ENCODE results near the gene PLCB3. TPM values are rescaled to one million over a fixed set of nuclear protein-coding genes. Genes with fewer than 3 reads are reported as not detected.

Gene PLCB3
- total and polyA plus RNA-seq, 12 donors: 5.0 to 89.5 (median 41.2) TPM

DNA sequence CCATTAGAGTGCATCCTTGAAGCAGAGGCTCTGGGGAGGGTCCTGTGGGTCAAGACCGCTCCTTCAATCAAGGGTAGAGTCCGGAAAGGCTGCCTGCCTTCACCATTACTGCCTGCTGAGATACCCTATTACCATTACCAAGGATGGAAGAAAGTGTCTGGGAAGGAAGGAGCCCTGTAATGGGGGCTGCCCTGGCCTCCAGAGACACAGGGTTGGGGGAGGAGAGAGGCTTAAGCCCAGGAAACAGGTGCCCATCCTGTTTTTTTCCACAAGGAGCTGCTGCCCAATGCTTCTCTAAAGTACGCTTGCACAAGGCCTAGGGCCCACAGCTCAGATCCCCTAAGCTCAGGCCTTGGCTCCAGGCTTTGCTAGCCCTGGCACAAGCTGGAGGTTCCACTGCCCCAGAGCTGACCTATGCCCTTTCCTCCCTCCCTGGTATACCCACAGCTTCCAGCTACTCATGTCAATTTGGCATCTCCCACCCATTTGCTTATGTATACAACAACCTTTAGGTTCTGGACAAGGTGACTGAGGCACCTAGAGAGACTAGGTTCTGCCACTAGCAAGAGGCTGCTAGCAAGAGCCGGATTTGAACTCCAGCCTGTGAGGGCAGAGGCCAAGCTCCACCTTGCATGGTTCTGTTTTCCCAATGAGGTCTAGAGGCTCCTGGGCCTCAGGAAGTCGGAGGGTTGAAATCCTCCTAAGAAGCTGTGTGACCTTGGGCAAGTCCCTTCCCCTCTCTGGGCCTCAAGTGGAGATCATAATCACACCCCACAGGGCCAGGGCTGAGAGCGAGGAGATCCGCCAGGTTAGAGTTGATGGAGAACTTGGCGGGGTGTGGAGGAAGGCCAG lies 1.5 kb upstream of the PLCB3 start:
- DNase-seq: no peak
- intact Hi-C loops (cut with DNase I): no loop called here
- peaks cover 0 to 4% of the 10 kb centered on the region in 2 donors for H3K36me3 ChIP-seq (replicated peaks in 1 of 2)
- no peak overlapping the region for H3K27ac ChIP-seq
- no peaks in the 10 kb centered on the region for H3K9me3 ChIP-seq (replicated peaks in 1 of 3)
- no peak for TF ChIP-seq POLR2A (IDR thresholded peaks at IDR 0.05)
- TF ChIP-seq, protein P1, sequence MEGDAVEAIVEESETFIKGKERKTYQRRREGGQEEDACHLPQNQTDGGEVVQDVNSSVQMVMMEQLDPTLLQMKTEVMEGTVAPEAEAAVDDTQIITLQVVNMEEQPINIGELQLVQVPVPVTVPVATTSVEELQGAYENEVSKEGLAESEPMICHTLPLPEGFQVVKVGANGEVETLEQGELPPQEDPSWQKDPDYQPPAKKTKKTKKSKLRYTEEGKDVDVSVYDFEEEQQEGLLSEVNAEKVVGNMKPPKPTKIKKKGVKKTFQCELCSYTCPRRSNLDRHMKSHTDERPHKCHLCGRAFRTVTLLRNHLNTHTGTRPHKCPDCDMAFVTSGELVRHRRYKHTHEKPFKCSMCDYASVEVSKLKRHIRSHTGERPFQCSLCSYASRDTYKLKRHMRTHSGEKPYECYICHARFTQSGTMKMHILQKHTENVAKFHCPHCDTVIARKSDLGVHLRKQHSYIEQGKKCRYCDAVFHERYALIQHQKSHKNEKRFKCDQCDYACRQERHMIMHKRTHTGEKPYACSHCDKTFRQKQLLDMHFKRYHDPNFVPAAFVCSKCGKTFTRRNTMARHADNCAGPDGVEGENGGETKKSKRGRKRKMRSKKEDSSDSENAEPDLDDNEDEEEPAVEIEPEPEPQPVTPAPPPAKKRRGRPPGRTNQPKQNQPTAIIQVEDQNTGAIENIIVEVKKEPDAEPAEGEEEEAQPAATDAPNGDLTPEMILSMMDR (IDR thresholded peaks at IDR 0.05): no peak
- 83 to 95% (median 87%) methylated on average over 4 to 8 of the region's 8 CpGs for WGBS, 4 donors
- peaks cover 40 to 48% of the 10 kb centered on the region in 2 donors for H3K4me1 ChIP-seq (replicated peaks in 1 of 2)
- no peaks in the 10 kb centered on the region for H3K27me3 ChIP-seq
- H3K4me3 ChIP-seq: no peak overlapping the region

DNA sequence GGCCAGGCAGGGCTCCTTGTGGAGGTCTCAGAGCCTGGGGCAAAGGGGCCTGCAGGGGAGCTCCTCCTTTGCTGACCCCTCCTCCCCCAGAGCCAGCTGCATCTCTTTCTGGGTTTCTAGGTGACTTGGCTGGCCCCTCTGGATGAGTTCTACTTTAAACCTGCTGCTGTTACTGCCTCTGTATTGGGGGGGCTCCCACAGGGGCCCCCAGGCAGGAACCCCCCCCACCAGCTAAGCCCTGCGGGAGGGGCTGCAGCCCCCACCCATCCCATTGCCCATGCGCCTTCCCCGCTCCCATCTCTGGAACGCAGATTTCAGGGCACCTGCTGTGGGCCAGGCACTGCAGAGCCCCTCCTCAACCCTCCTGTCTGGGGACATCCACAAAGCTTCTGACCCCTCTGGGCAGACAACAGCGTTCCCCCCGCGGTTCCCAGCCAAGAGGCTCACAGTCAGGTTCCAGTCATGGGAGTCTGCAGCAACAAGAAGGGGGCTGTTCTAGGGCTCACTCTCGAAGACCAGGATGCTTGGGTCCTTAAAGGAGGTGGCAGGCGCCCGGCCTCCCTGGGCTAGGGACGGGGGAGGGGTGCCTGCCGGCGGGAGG lies 815 bp upstream of the PLCB3 start:
- TF ChIP-seq POLR2A (IDR thresholded peaks at IDR 0.05): no peak
- TF ChIP-seq, protein P1 (IDR thresholded peaks at IDR 0.05): no peak
- Histone ChIP-seq H3K27me3 (no peaks in the 10 kb centered on the region), H3K36me3 (replicated peaks in 1 of 2) (peaks cover 0 to 11% of the 10 kb centered on the region in 2 donors), H3K4me1 (replicated peaks in 1 of 2) (peaks cover 33 to 41% of the 10 kb centered on the region in 2 donors), H3K9me3 (replicated peaks in 1 of 3) (no peaks in the 10 kb centered on the region), H3K27ac (no peak overlapping the region), H3K4me3 (peak overlapping the region in 1 of 4 donors; percentile 94)
- intact Hi-C loops (cut with DNase I): no loop called here
- peak in 1 of 7 donors; percentile 18 for DNase-seq
- 22 to 36% (median 25%) methylated on average over 7 to 13 of the region's 13 CpGs for WGBS, 4 donors

DNA sequence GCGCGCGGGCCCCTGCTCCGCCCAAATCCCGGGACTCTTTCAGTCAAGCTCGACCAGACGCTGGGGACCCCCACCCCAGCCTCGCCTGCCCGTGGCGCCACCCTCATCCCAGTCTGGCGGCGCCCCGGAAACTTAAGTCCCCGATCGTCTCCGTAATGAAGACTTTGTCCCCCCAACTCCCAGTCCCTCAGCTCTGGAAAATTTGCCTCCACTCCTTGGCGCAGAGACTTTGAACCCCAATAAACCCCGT lies 348 bp downstream of the PLCB3 start:
- no peaks in the 10 kb centered on the region for H3K9me3 ChIP-seq (replicated peaks in 1 of 3)
- 0 to 2% (median 1%) methylated on average over 8 to 18 of the region's 18 CpGs for WGBS, 4 donors
- peak overlapping the region in 3 of 4 donors; percentile 28 to 94 (median 56) for H3K4me3 ChIP-seq
- no peak for TF ChIP-seq POLR2A (IDR thresholded peaks at IDR 0.05)
- TF ChIP-seq, protein P1 (IDR thresholded peaks at IDR 0.05): no peak
- H3K4me1 ChIP-seq (replicated peaks in 1 of 2): peaks cover 29 to 35% of the 10 kb centered on the region in 2 donors
- no peaks in the 10 kb centered on the region for H3K27me3 ChIP-seq
- no peak for DNase-seq
- intact Hi-C loops (cut with DNase I): no loop called here
- peak overlapping the region in 2 of 5 donors; percentile 70 to 77 for H3K27ac ChIP-seq
- H3K36me3 ChIP-seq (replicated peaks in 1 of 2): peaks cover 0 to 23% of the 10 kb centered on the region in 2 donors

DNA sequence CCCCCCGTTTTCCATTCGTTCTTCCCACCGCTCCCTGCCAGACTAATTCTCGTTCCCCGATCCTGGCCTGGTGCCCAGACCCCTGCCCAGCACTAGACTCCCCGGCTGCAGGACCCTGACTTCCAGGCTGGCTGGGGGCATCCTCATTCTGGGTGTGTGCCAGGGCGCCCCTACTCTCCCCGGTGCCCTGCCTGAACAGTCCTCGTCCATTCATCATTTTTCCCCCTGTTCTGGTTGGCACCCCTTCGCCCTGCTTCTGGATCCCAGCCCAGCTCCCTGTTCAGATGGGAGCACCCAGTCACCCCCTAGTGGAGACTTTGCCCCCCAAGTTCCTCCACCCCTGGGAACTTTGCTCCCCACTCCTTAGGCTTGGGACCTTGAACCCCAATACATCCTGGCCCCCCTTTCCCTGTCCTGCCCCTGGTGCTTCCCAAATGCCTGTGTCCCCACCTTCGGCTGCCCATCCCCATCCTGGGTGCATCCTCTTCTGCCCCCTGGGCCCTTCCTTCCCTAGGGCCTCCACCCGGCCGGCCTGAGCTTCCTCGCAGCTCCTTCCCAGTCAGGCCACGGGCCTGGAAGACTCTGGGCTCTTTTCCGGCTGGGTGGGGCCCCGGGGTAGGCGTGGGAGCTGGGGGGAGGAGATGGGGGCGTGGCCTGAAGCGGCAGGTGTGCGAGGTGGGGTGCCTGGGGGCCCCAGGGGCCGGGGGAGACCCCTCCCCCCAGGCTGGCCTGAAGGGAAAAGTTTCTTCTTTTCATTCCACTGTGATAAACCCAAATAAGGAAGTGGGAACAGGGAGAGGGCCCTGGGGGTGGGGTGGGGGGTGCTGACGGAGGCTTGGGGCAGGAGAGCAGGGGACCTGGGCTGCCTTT lies 908 bp downstream of the PLCB3 start:
- Histone ChIP-seq H3K27me3 (no peaks in the 10 kb centered on the region), H3K4me1 (replicated peaks in 1 of 2) (peaks cover 29 to 35% of the 10 kb centered on the region in 2 donors), H3K4me3 (peak overlapping the region in 3 of 4 donors; percentile 28 to 94 (median 56)), H3K36me3 (replicated peaks in 1 of 2) (peaks cover 0 to 28% of the 10 kb centered on the region in 2 donors), H3K9me3 (replicated peaks in 1 of 3) (no peaks in the 10 kb centered on the region), H3K27ac (peak overlapping the region in 3 of 5 donors; percentile 11 to 77 (median 70))
- WGBS, 4 donors: 3 to 5% (median 4%) methylated on average over 14 to 23 of the region's 23 CpGs
- TF ChIP-seq, protein P1 (IDR thresholded peaks at IDR 0.05): peak in 4 of 6 experiments; percentile 10 to 32 (median 24)
- no peak for TF ChIP-seq POLR2A (IDR thresholded peaks at IDR 0.05)
- intact Hi-C loops (cut with DNase I): no loop called here
- DNase-seq: peak in 2 of 7 donors; percentile 43 to 62
